HG03575 (cell line): ENCODE results near the gene GRIK4.
"Not testable (repeated sequence)": the region's sequence is repeated elsewhere in the genome, so short reads cannot be mapped to it uniquely, and the experiment has no call there.

ENCODE experiments used
- ATAC-seq: cut with Tn5 transposase; IDR thresholded peaks from one replicate; pipeline ENCODE4 v1.9.1; 2021; ENCODE audit not compliant: unreplicated experiment, insufficient number of reproducible peaks, low FRiP score; ENCODE audit errors: extremely low read depth

Gene GRIK4

GRCh38 chr11:120775986-120776951 lies 264.7 kb downstream of the GRIK4 start:
- ATAC-seq = no peak

- no peak for ATAC-seq
These were observed 267.3 kb downstream of the GRIK4 start for GRCh38 chr11:120778685-120779490.

GRCh38 chr11:120780239-120780638 lies 268.7 kb downstream of the GRIK4 start:
- no peak for ATAC-seq

GRCh38 chr11:120781486-120782120 lies 270.1 kb downstream of the GRIK4 start:
- no peak for ATAC-seq

- ATAC-seq = no peak
These were observed 273.2 kb downstream of the GRIK4 start for GRCh38 chr11:120784566-120785251.

GRCh38 chr11:120785576-120785975 lies 274.0 kb downstream of the GRIK4 start:
- no peak for ATAC-seq

GRCh38 chr11:120786206-120786735 lies 274.7 kb downstream of the GRIK4 start:
- no peak for ATAC-seq

GRCh38 chr11:120787224-120787623 lies 275.7 kb downstream of the GRIK4 start:
- ATAC-seq = not testable (repeated sequence)

- ATAC-seq = no peak
These were observed 277.8 kb downstream of the GRIK4 start for GRCh38 chr11:120789391-120789790.

- ATAC-seq = no peak
These were observed 280.8 kb downstream of the GRIK4 start for GRCh38 chr11:120792306-120792705.

GRCh38 chr11:120793150-120793549 lies 281.6 kb downstream of the GRIK4 start:
- ATAC-seq = no peak

- ATAC-seq = no peak
These were observed 282.4 kb downstream of the GRIK4 start for GRCh38 chr11:120793806-120794479.

GRCh38 chr11:120794748-120795147 lies 283.2 kb downstream of the GRIK4 start:
- ATAC-seq = no peak

GRCh38 chr11:120795185-120795584 lies 283.6 kb downstream of the GRIK4 start:
- no peak for ATAC-seq

- no peak for ATAC-seq
These were observed 285.6 kb downstream of the GRIK4 start for GRCh38 chr11:120797143-120797542.

GRCh38 chr11:120798854-120799253 lies 287.3 kb downstream of the GRIK4 start:
- no peak for ATAC-seq

- no peak for ATAC-seq
These were observed 288.7 kb downstream of the GRIK4 start for GRCh38 chr11:120800206-120800605.
